GM19372 (cell line): ENCODE measurements around the gene PNPLA1.
"Not testable (repeated sequence)": the region's sequence is repeated elsewhere in the genome, so short reads cannot be mapped to it uniquely, and the experiment has no call there.

ENCODE experiments used
- ATAC-seq: cut with Tn5 transposase; IDR thresholded peaks from one replicate; pipeline ENCODE4 v1.9.1; 2021; ENCODE audit warnings: mild to moderate bottlenecking, low read depth, moderate library complexity; ENCODE audit not compliant: unreplicated experiment

PNPLA1 gene

GRCh38 chr6:36333171-36333895, 63.5 kb downstream of the PNPLA1 start:
- no peak for ATAC-seq

GRCh38 chr6:36333931-36334725, 64.3 kb downstream of the PNPLA1 start:
- ATAC-seq = no peak

GRCh38 chr6:36334832-36335459, 65.1 kb downstream of the PNPLA1 start:
- no peak for ATAC-seq

GRCh38 chr6:36335465-36336207, 65.8 kb downstream of the PNPLA1 start:
- ATAC-seq = no peak

- ATAC-seq = no peak
These were observed 66.4 kb downstream of the PNPLA1 start for GRCh38 chr6:36336208-36336710.

GRCh38 chr6:36336779-36337241, 67.0 kb downstream of the PNPLA1 start, which contains the start of gene BNIP5:
BNIP5 (minus strand) TSS chr6:36336888; CDS start chr6:36330690, 6,198 bp downstream.
- no peak for ATAC-seq

GRCh38 chr6:36337814-36338213, 68.0 kb downstream of the PNPLA1 start:
- ATAC-seq = no peak

- ATAC-seq = not testable (repeated sequence)
These were observed 68.4 kb downstream of the PNPLA1 start for GRCh38 chr6:36338223-36338622.

GRCh38 chr6:36339146-36339545, 69.3 kb downstream of the PNPLA1 start:
- ATAC-seq = no peak

GRCh38 chr6:36340306-36340617, 70.4 kb downstream of the PNPLA1 start:
- no peak for ATAC-seq

- no peak for ATAC-seq
These were observed 71.0 kb downstream of the PNPLA1 start for GRCh38 chr6:36340618-36341454.

- no peak for ATAC-seq
These were observed 73.3 kb downstream of the PNPLA1 start for GRCh38 chr6:36343109-36343680.

- no peak for ATAC-seq
These were observed 76.0 kb downstream of the PNPLA1 start for GRCh38 chr6:36345681-36346466.

GRCh38 chr6:36346486-36347273, 76.8 kb downstream of the PNPLA1 start:
- no peak for ATAC-seq

- no peak for ATAC-seq
These were observed 77.8 kb downstream of the PNPLA1 start for GRCh38 chr6:36347621-36348020.

GRCh38 chr6:36349240-36349639, 79.4 kb downstream of the PNPLA1 start:
- no peak for ATAC-seq

- no peak for ATAC-seq
These were observed 80.2 kb downstream of the PNPLA1 start for GRCh38 chr6:36350082-36350481.
